Endothelial cell (in vitro differentiated cells): ENCODE results near the gene CLN3. TPM values are rescaled to one million over a fixed set of nuclear protein-coding genes. Genes with fewer than 3 reads are reported as not detected.
"Not testable (repeated sequence)": the region's sequence is repeated elsewhere in the genome, so short reads cannot be mapped to it uniquely, and the experiment has no call there.

Source experiments
- DNase-seq: peaks from one replicate; pipeline ENCODE4 v3.0.0; 2021; ENCODE audit warnings: low spot score
- H3K27ac Mint-ChIP-seq: one replicate; pipeline ENCODE4 v1.8.0; 2021; ENCODE audit warnings: mixed read lengths, inconsistent platforms; ENCODE audit not compliant: unreplicated experiment
- H3K27me3 Mint-ChIP-seq: one replicate; pipeline ENCODE4 v1.8.0; 2021; ENCODE audit warnings: mild to moderate bottlenecking, moderate library complexity, mixed read lengths, inconsistent platforms; ENCODE audit not compliant: unreplicated experiment
- H3K36me3 Mint-ChIP-seq: one replicate; pipeline ENCODE4 v1.8.0; 2021; ENCODE audit warnings: mild to moderate bottlenecking, low read depth, mixed read lengths, inconsistent platforms; ENCODE audit not compliant: unreplicated experiment
- H3K4me1 Mint-ChIP-seq: one replicate; pipeline ENCODE4 v1.8.0; 2021; ENCODE audit warnings: mild to moderate bottlenecking, mixed read lengths, inconsistent platforms; ENCODE audit not compliant: unreplicated experiment
- H3K4me3 Mint-ChIP-seq: one replicate; pipeline ENCODE4 v1.8.0; 2021; ENCODE audit warnings: mild to moderate bottlenecking, mixed read lengths, inconsistent platforms; ENCODE audit not compliant: unreplicated experiment
- H3K9me3 Mint-ChIP-seq: one replicate; pipeline ENCODE4 v1.8.0; 2021; ENCODE audit warnings: mixed read lengths, inconsistent platforms; ENCODE audit not compliant: unreplicated experiment
- CTCF ChIP-seq: fragments of 200-600 bp; sonication (generic); IDR thresholded peaks from one replicate; pipeline ENCODE4 v1.5.0; 2021; ENCODE audit warnings: antibody characterized with exemption; ENCODE audit not compliant: unreplicated experiment
- total RNA-seq: library from RNA; stranded (reverse); fragmentation: NEBNext Ultra II Directional; extraction: Animal tissue kit (Norgen Biotek cat#: 25700); gene quantifications from one replicate; pipeline ENCODE4 v1.2.1, GENCODE V29; 2021; ENCODE audit not compliant: unreplicated experiment

The CLN3 gene
- total RNA-seq, 1 donor from 2014 or later = 33.6 TPM

DNA sequence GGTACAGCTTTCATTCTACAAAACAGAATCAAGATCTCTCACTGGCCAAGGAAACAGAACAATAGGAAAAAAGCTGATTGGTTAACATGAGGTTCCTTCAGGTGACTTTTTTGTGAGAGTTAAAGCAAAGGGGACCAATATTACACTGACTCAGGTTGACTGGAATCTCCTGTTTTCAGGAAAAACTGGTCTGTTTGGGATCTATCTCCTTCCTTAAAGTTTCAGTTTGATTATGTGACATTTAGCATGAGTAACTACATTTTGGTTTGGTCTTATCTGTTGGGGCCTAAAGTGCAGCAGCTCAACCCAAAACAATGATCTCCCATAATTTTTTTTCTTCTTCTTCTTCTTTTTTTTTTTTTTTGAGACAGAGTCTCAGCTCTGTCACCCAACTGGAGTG, 37.2 kb upstream of the CLN3 start:
- H3K27ac Mint-ChIP-seq = no peak overlapping the region
- no peaks in the 10 kb centered on the region for H3K9me3 Mint-ChIP-seq

DNA sequence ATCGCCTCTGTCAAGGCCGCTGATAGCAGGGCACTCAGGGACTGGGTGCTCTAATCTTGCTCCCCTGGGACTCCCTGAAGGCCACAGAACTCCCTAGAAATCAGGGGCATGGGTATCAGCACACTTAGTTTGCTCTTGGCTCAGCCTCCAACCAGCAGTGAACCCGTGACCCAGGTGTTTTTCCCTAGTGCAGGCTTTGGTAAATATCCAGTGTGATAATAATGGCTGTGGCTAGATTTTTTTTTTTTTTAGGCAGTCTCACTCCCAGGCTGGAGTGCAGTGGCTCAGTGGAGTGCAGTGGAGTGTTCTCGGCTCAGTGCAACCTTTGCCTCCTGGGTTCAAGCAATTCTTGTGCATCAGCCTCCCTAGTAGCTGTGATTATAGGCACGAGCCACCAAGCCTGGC, 36.6 kb upstream of the CLN3 start:
- peaks cover 11% of the 10 kb centered on the region for H3K36me3 Mint-ChIP-seq
- H3K4me3 Mint-ChIP-seq = no peak overlapping the region
- H3K9me3 Mint-ChIP-seq = no peaks in the 10 kb centered on the region
- DNase-seq = no peak
- H3K27me3 Mint-ChIP-seq = peaks cover 3% of the 10 kb centered on the region
- TF ChIP-seq CTCF = no peak
- H3K27ac Mint-ChIP-seq = no peak overlapping the region
- no peaks in the 10 kb centered on the region for H3K4me1 Mint-ChIP-seq

More for the DNA sequence above, 37.2 kb upstream of the CLN3 start:
- Mint-ChIP-seq H3K36me3 (peaks cover 11% of the 10 kb centered on the region), H3K27me3 (peaks cover 3% of the 10 kb centered on the region), H3K4me1 (no peaks in the 10 kb centered on the region), H3K4me3 (no peak overlapping the region)
- no peak for TF ChIP-seq CTCF
- DNase-seq = no peak

DNA sequence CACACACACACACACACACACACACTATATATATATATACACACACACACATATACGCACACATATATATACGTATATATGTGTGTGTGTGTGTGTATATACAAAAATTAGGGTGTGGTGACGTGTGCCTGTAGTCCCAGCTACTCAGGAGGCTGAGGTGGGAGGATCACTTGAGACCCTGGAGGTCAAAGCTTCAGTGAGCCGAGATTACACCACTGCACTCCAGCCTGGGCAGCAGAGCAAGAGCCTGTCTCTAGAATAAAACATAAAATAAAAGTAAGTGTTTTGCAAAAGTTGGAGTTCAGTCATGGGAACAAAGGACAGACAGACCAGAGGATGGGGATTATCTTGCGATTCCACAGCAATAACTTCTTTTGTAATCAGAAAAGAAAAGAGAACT, 36.1 kb upstream of the CLN3 start:
- Mint-ChIP-seq H3K9me3 (no peaks in the 10 kb centered on the region), H3K27ac (no peak overlapping the region), H3K4me1 (no peaks in the 10 kb centered on the region), H3K4me3 (no peak overlapping the region), H3K36me3 (peaks cover 11% of the 10 kb centered on the region), H3K27me3 (peaks cover 3% of the 10 kb centered on the region)
- TF ChIP-seq CTCF = no peak
- DNase-seq = no peak

DNA sequence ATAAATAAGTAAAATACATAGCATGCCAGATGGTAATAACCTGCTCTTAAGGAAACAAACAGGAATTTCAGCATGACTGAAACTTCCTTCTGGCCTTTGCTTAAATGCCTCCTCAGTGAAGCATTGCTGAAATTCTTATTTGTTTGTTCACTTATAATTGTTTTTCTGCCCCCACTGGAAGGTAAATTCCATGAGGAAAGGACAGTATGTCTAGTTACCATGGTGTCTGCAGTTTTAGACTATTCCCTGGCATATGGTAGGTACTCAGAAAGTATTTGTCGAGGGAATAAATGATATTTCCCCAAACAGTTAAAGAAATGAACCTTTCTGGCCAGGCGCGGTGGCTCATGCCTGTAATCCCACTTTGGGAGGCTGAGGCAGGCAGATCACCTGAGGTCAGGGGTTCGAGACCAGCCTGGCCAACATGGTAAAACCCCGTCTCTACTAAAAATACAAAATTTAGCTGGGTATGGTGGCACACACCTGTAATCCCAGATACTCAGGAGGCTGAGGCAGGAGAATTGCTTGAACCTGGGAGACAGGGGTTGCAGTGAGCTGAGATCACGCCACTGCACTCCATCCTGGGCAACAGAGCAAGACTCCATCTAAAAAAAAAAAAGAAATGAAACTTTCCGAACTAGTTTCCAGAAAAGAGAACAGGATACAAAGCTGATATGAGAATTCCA, 35.4 kb upstream of the CLN3 start:
- not testable (repeated sequence) for H3K4me1 Mint-ChIP-seq, DNase-seq, H3K9me3 Mint-ChIP-seq, H3K4me3 Mint-ChIP-seq, H3K27ac Mint-ChIP-seq, H3K27me3 Mint-ChIP-seq
- peaks cover 11% of the 10 kb centered on the region for H3K36me3 Mint-ChIP-seq

GRCh38 chr16:28526201-28527099, 34.6 kb upstream of the CLN3 start:
- Mint-ChIP-seq H3K27me3 (no peaks in the 10 kb centered on the region), H3K4me3 (no peak overlapping the region), H3K4me1 (no peaks in the 10 kb centered on the region), H3K27ac (no peak overlapping the region), H3K36me3 (peaks cover 11% of the 10 kb centered on the region), H3K9me3 (no peaks in the 10 kb centered on the region)
- no peak for DNase-seq
- TF ChIP-seq CTCF = no peak
